Fibroblast of lung (primary cell): ENCODE data around the gene MGST1. TPM values are rescaled to one million over a fixed set of nuclear protein-coding genes. Genes with fewer than 3 reads are reported as not detected.

Experiments
- DNase-seq, 2 donors: peaks; one replicate each; pipeline versions ENCODE4 v3.0.0 to v3.0.0-alpha.2; 2010; ENCODE audit warnings: low read depth in 2 of 2
- H2AFZ ChIP-seq: 2 replicates; pipeline ENCODE4 v1.5.1; 2012; ENCODE audit warnings: low read length, control low read depth, inconsistent platforms
- H3K27ac ChIP-seq: 2 replicates; pipeline ENCODE4 v1.5.1; 2011; ENCODE audit warnings: low read length, control low read depth; ENCODE audit not compliant: insufficient read depth
- H3K27me3 ChIP-seq: 2 replicates; pipeline ENCODE4 v1.5.1; 2011; ENCODE audit warnings: mild to moderate bottlenecking, low read length; ENCODE audit not compliant: control insufficient read depth, insufficient read depth
- H3K36me3 ChIP-seq: 2 replicates; pipeline ENCODE4 v1.5.1; 2011; ENCODE audit warnings: low read length; ENCODE audit not compliant: control insufficient read depth, insufficient read depth
- H3K4me1 ChIP-seq: 2 replicates; pipeline ENCODE4 v1.5.1; 2011; ENCODE audit warnings: low read length; ENCODE audit not compliant: control insufficient read depth, insufficient read depth; ENCODE audit errors: extremely low read depth
- H3K4me2 ChIP-seq: 2 replicates; pipeline ENCODE4 v1.5.1; 2011; ENCODE audit warnings: low read length, control low read depth; ENCODE audit not compliant: insufficient read depth; ENCODE audit errors: extremely low read depth
- H3K4me3 ChIP-seq, 4 experiments: fragments of 200-600 bp in 1 of 4; sonication (generic) in 1 of 4; replicated peaks in 1 of 4; 2 replicates each; pipeline ENCODE4 v1.5.1; 2011 to 2016; ENCODE audit warnings: low read length in 4 of 4, low read depth in 3 of 4, mild to moderate bottlenecking in 3 of 4, control low read depth in 2 of 4, inconsistent platforms in 1 of 4, mixed read lengths in 1 of 4; ENCODE audit not compliant: insufficient read depth in 1 of 4; ENCODE audit errors: control extremely low read depth in 1 of 4
- H3K79me2 ChIP-seq: 2 replicates; pipeline ENCODE4 v1.5.1; 2012; ENCODE audit warnings: mild to moderate bottlenecking, low read length, inconsistent platforms; ENCODE audit not compliant: control insufficient read depth, insufficient read depth
- H3K9ac ChIP-seq: 2 replicates; pipeline ENCODE4 v1.5.1; 2011; ENCODE audit warnings: mild to moderate bottlenecking, low read length, control low read depth; ENCODE audit not compliant: insufficient read depth
- H3K9me3 ChIP-seq: 2 replicates; pipeline ENCODE4 v1.5.1; 2012; ENCODE audit warnings: low read depth, low read length; ENCODE audit not compliant: control insufficient read depth, insufficient read depth
- H4K20me1 ChIP-seq: 2 replicates; pipeline ENCODE4 v1.5.1; 2011; ENCODE audit warnings: low read length; ENCODE audit not compliant: control insufficient read depth, insufficient read depth; ENCODE audit errors: extremely low read depth
- CTCF ChIP-seq, 2 donors: IDR thresholded peaks in 1 of 2; conservative IDR thresholded peaks in 1 of 2; 1 replicate in 1 of 2; 2 replicates in 1 of 2; pipeline ENCODE4 v1.5.1; 2011 to 2012; ENCODE audit warnings: low read length in 2 of 2, control low read depth in 1 of 2, inconsistent platforms in 1 of 2, low read depth in 1 of 2, mild to moderate bottlenecking in 1 of 2
- EZH2 ChIP-seq: IDR thresholded peaks from 2 replicates; pipeline ENCODE4 v1.5.1; 2012; ENCODE audit warnings: low read length, control low read depth, mild to moderate bottlenecking; ENCODE audit errors: missing control alignments
- polyA plus RNA-seq, 2 donors: library from polyadenylated mRNA; depleted of rRNA in 1 of 2; stranded (reverse) in 1 of 2; unstranded in 1 of 2; fragments of >200 nt; gene quantifications; 2 replicates each; pipeline ENCODE4 v1.2.1, GENCODE V29; 2011 to 2012; ENCODE audit warnings: missing spikeins in 1 of 2
- total RNA-seq: library from RNA; depleted of rRNA; stranded (reverse); fragments of >200 nt; gene quantifications from 2 replicates; pipeline ENCODE4 v1.2.1, GENCODE V29; 2014

Gene MGST1
- total and polyA plus RNA-seq, 2 donors (not counting 1 experiment from before 2014, with no cell fraction given), result 117 to 386 TPM

GRCh38 chr12:16349131-16349460 lies 1.7 kb downstream of the MGST1 start:
- Histone ChIP-seq H3K9ac (no peak overlapping the region), H3K27me3 (no peaks in the 10 kb centered on the region), H4K20me1 (no peaks in the 10 kb centered on the region), H3K4me3 (peak overlapping the region; percentile 68 to 99 (median 78)), H3K79me2 (peaks cover 47% of the 10 kb centered on the region), H3K27ac (peak overlapping the region; percentile 88), H2AFZ (no peak overlapping the region), H3K4me2 (peak overlapping the region; percentile 83), H3K9me3 (no peaks in the 10 kb centered on the region), H3K4me1 (no peaks in the 10 kb centered on the region), H3K36me3 (no peaks in the 10 kb centered on the region)
- no peak for TF ChIP-seq CTCF (conservative IDR thresholded peaks at IDR 0.05 in 1 of 2, IDR thresholded peaks at IDR 0.05 in 1 of 2; ENCODE audit: low read depth in 1 of 2, low read length in 2 of 2)
- no peak for TF ChIP-seq EZH2
- peak; percentile 91 to 97 for DNase-seq

DNA sequence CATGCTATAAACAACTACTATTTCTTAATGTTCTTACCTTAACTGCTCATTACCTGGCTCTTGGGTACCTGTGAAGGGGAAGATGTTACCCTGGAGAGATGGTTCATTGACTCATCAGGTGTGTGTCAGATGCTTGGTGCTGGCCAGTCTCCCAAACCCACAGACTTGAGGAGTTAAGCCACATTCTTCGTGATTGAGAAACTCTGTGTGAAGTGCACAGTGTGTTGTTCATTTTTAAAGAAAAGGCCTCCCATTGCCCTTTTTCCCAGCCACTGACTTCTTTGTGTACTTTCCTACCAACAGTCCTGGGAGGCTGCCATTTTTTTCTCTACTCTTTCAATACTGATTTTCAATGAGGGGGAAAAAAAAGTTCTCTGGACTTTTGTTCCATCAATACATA lies 3.2 kb downstream of the MGST1 start:
- Histone ChIP-seq H3K36me3 (peaks cover 3% of the 10 kb centered on the region), H3K4me2 (peak overlapping the region; percentile 76), H2AFZ (no peak overlapping the region), H3K9ac (no peak overlapping the region), H3K27ac (no peak overlapping the region), H3K27me3 (no peaks in the 10 kb centered on the region), H3K4me1 (no peaks in the 10 kb centered on the region), H3K79me2 (peaks cover 55% of the 10 kb centered on the region), H4K20me1 (no peaks in the 10 kb centered on the region), H3K4me3 (peak overlapping the region in 3 of 4 experiments; percentile 14 to 58 (median 28)), H3K9me3 (no peaks in the 10 kb centered on the region)
- DNase-seq, result peak; percentile 97
- TF ChIP-seq CTCF (conservative IDR thresholded peaks at IDR 0.05 in 1 of 2, IDR thresholded peaks at IDR 0.05 in 1 of 2; ENCODE audit: low read depth in 1 of 2, low read length in 2 of 2) (no peak), EZH2 (no peak)

GRCh38 chr12:16352481-16352880 lies 5.0 kb downstream of the MGST1 start:
- Histone ChIP-seq H3K27ac (no peak overlapping the region), H3K79me2 (peaks cover 54% of the 10 kb centered on the region), H3K27me3 (no peaks in the 10 kb centered on the region), H3K4me2 (peak overlapping the region; percentile 28), H3K4me3 (peak overlapping the region in 1 of 4 experiments; percentile 42), H2AFZ (no peak overlapping the region), H3K36me3 (peaks cover 3% of the 10 kb centered on the region), H3K4me1 (no peaks in the 10 kb centered on the region), H4K20me1 (no peaks in the 10 kb centered on the region), H3K9me3 (no peaks in the 10 kb centered on the region), H3K9ac (no peak overlapping the region)
- TF ChIP-seq EZH2 (no peak), CTCF (conservative IDR thresholded peaks at IDR 0.05 in 1 of 2, IDR thresholded peaks at IDR 0.05 in 1 of 2; ENCODE audit: low read depth in 1 of 2, low read length in 2 of 2) (no peak)
- peak; percentile 47 to 87 for DNase-seq
